ENCODE measurements around the gene TGFBI. TPM values are rescaled to one million over a fixed set of nuclear protein-coding genes. Genes with fewer than 3 reads are reported as not detected.
"Not testable (repeated sequence)": the region's sequence is repeated elsewhere in the genome, so short reads cannot be mapped to it uniquely, and the experiment has no call there.

Gene TGFBI
- total RNA-seq, 2 donors from 2014 or later, result not detected

GRCh38 chr5:136034984-136035383 lies 6.2 kb downstream of the TGFBI start:
- peaks cover 3% of the 10 kb centered on the region in 2 donors for H3K36me3 Mint-ChIP-seq (ENCODE audit: insufficient read depth in 2 of 2)
- H3K4me1 Mint-ChIP-seq (ENCODE audit: low read depth), result peaks cover 25% of the 10 kb centered on the region
- DNase-seq (no peak), ATAC-seq (replicated peaks in 1 of 2) (no peak)
- no peaks in the 10 kb centered on the region for H3K27me3 Mint-ChIP-seq (ENCODE audit: low read depth)
- no peak overlapping the region for H3K27ac Mint-ChIP-seq
- H3K9me3 Mint-ChIP-seq, result no peaks in the 10 kb centered on the region
- no peak overlapping the region for H3K4me3 Mint-ChIP-seq

GRCh38 chr5:136035837-136036236 lies 7.0 kb downstream of the TGFBI start:
- ATAC-seq (replicated peaks in 1 of 2) (no peak), DNase-seq (no peak)
- Mint-ChIP-seq H3K9me3 (no peaks in the 10 kb centered on the region), H3K27ac (no peak overlapping the region), H3K4me1 (ENCODE audit: low read depth) (peaks cover 25% of the 10 kb centered on the region), H3K36me3 (ENCODE audit: insufficient read depth in 2 of 2) (peaks cover 3% of the 10 kb centered on the region in 2 donors), H3K4me3 (no peak overlapping the region), H3K27me3 (ENCODE audit: low read depth) (peaks cover 2% of the 10 kb centered on the region)

- DNase-seq (no peak), ATAC-seq (replicated peaks in 1 of 2) (no peak)
- Mint-ChIP-seq H3K9me3 (no peaks in the 10 kb centered on the region), H3K27ac (peak overlapping the region; percentile 6), H3K4me1 (ENCODE audit: low read depth) (peaks cover 25% of the 10 kb centered on the region), H3K36me3 (ENCODE audit: insufficient read depth in 2 of 2) (peaks cover 3% of the 10 kb centered on the region in 2 donors), H3K27me3 (ENCODE audit: low read depth) (peaks cover 5% of the 10 kb centered on the region), H3K4me3 (peak overlapping the region; percentile 30 to 46)
Observed at GRCh38 chr5:136036293-136036911, 7.6 kb downstream of the TGFBI start.

GRCh38 chr5:136037001-136037705 lies 8.4 kb downstream of the TGFBI start:
- Mint-ChIP-seq H3K4me3 (peak overlapping the region; percentile 46 to 64), H3K36me3 (ENCODE audit: insufficient read depth in 2 of 2) (peaks cover 3% of the 10 kb centered on the region in 2 donors), H3K4me1 (ENCODE audit: low read depth) (peaks cover 30% of the 10 kb centered on the region), H3K27me3 (ENCODE audit: low read depth) (peaks cover 5% of the 10 kb centered on the region), H3K9me3 (no peaks in the 10 kb centered on the region), H3K27ac (peak overlapping the region; percentile 13)
- peak; percentile 97 to 99 for ATAC-seq (replicated peaks in 1 of 2)
- DNase-seq, result peak; percentile 60 to 70

- Mint-ChIP-seq H3K36me3 (ENCODE audit: insufficient read depth in 2 of 2) (peaks cover 3% of the 10 kb centered on the region in 2 donors), H3K4me3 (no peak overlapping the region), H3K27me3 (ENCODE audit: low read depth) (peaks cover 5% of the 10 kb centered on the region), H3K4me1 (ENCODE audit: low read depth) (peaks cover 38% of the 10 kb centered on the region), H3K27ac (no peak overlapping the region), H3K9me3 (no peaks in the 10 kb centered on the region)
- ATAC-seq (replicated peaks in 1 of 2) (no peak), DNase-seq (no peak)
Observed at GRCh38 chr5:136038635-136039034, 9.8 kb downstream of the TGFBI start.

- peaks cover 5% of the 10 kb centered on the region for H3K27me3 Mint-ChIP-seq (ENCODE audit: low read depth)
- ATAC-seq (replicated peaks in 1 of 2) (no peak), DNase-seq (no peak)
- H3K9me3 Mint-ChIP-seq, result no peaks in the 10 kb centered on the region
- no peak overlapping the region for H3K4me3 Mint-ChIP-seq
- peaks cover 38% of the 10 kb centered on the region for H3K4me1 Mint-ChIP-seq (ENCODE audit: low read depth)
- no peak overlapping the region for H3K27ac Mint-ChIP-seq
- peaks cover 3% of the 10 kb centered on the region in 2 donors for H3K36me3 Mint-ChIP-seq (ENCODE audit: insufficient read depth in 2 of 2)
Observed at GRCh38 chr5:136039202-136039601, 10.4 kb downstream of the TGFBI start.

- peaks cover 3% of the 10 kb centered on the region in 2 donors for H3K36me3 Mint-ChIP-seq (ENCODE audit: insufficient read depth in 2 of 2)
- H3K4me1 Mint-ChIP-seq (ENCODE audit: low read depth), result peaks cover 36% of the 10 kb centered on the region
- peaks cover 5% of the 10 kb centered on the region for H3K27me3 Mint-ChIP-seq (ENCODE audit: low read depth)
- no peak overlapping the region for H3K4me3 Mint-ChIP-seq
- H3K27ac Mint-ChIP-seq, result no peak overlapping the region
- DNase-seq, result no peak
- no peak for ATAC-seq (replicated peaks in 1 of 2)
- no peaks in the 10 kb centered on the region for H3K9me3 Mint-ChIP-seq
Observed at GRCh38 chr5:136040746-136041415, 12.1 kb downstream of the TGFBI start.

GRCh38 chr5:136042156-136042555 lies 13.4 kb downstream of the TGFBI start:
- no peak overlapping the region for H3K27ac Mint-ChIP-seq
- H3K9me3 Mint-ChIP-seq, result no peaks in the 10 kb centered on the region
- H3K4me1 Mint-ChIP-seq (ENCODE audit: low read depth), result peaks cover 23% of the 10 kb centered on the region
- no peak for DNase-seq
- H3K4me3 Mint-ChIP-seq, result no peak overlapping the region
- no peak for ATAC-seq (replicated peaks in 1 of 2)
- peaks cover 5% of the 10 kb centered on the region for H3K27me3 Mint-ChIP-seq (ENCODE audit: low read depth)
- peaks cover 3% of the 10 kb centered on the region in 2 donors for H3K36me3 Mint-ChIP-seq (ENCODE audit: insufficient read depth in 2 of 2)

GRCh38 chr5:136042665-136043121 lies 13.9 kb downstream of the TGFBI start:
- ATAC-seq (replicated peaks in 1 of 2) (peak; percentile 44 to 65), DNase-seq (no peak)
- Mint-ChIP-seq H3K27me3 (ENCODE audit: low read depth) (peaks cover 5% of the 10 kb centered on the region), H3K36me3 (ENCODE audit: insufficient read depth in 2 of 2) (peaks cover under 1% of the 10 kb centered on the region in 2 donors), H3K27ac (no peak overlapping the region), H3K4me1 (ENCODE audit: low read depth) (peaks cover 18% of the 10 kb centered on the region), H3K4me3 (no peak overlapping the region), H3K9me3 (no peaks in the 10 kb centered on the region)

GRCh38 chr5:136043551-136043950 lies 14.8 kb downstream of the TGFBI start:
- Mint-ChIP-seq H3K4me3 (no peak overlapping the region), H3K4me1 (ENCODE audit: low read depth) (peaks cover 14% of the 10 kb centered on the region), H3K36me3 (ENCODE audit: insufficient read depth in 2 of 2) (no peaks in the 10 kb centered on the region), H3K27ac (no peak overlapping the region), H3K27me3 (ENCODE audit: low read depth) (peaks cover 5% of the 10 kb centered on the region), H3K9me3 (no peaks in the 10 kb centered on the region)
- ATAC-seq (replicated peaks in 1 of 2), result no peak
- DNase-seq, result no peak

- Mint-ChIP-seq H3K36me3 (ENCODE audit: insufficient read depth in 2 of 2) (no peaks in the 10 kb centered on the region), H3K4me1 (ENCODE audit: low read depth) (peaks cover 14% of the 10 kb centered on the region), H3K27ac (no peak overlapping the region), H3K9me3 (no peaks in the 10 kb centered on the region), H3K4me3 (no peak overlapping the region), H3K27me3 (ENCODE audit: low read depth) (peaks cover 5% of the 10 kb centered on the region)
- no peak for ATAC-seq (replicated peaks in 1 of 2)
- DNase-seq, result no peak
Observed at GRCh38 chr5:136043968-136044610, 15.3 kb downstream of the TGFBI start.

GRCh38 chr5:136045026-136045425 lies 16.2 kb downstream of the TGFBI start:
- H3K27me3 Mint-ChIP-seq (ENCODE audit: low read depth); H3K9me3 Mint-ChIP-seq; H3K36me3 Mint-ChIP-seq (ENCODE audit: insufficient read depth in 2 of 2); DNase-seq; H3K4me3 Mint-ChIP-seq; ATAC-seq (replicated peaks in 1 of 2); H3K27ac Mint-ChIP-seq: not testable (repeated sequence)
- peaks cover 14% of the 10 kb centered on the region for H3K4me1 Mint-ChIP-seq (ENCODE audit: low read depth)

- no peak overlapping the region for H3K27ac Mint-ChIP-seq
- ATAC-seq (replicated peaks in 1 of 2) (no peak), DNase-seq (no peak)
- H3K36me3 Mint-ChIP-seq (ENCODE audit: insufficient read depth in 2 of 2), result no peaks in the 10 kb centered on the region
- peaks cover 14% of the 10 kb centered on the region for H3K4me1 Mint-ChIP-seq (ENCODE audit: low read depth)
- H3K27me3 Mint-ChIP-seq (ENCODE audit: low read depth), result no peaks in the 10 kb centered on the region
- H3K9me3 Mint-ChIP-seq, result no peaks in the 10 kb centered on the region
- no peak overlapping the region for H3K4me3 Mint-ChIP-seq
Observed at GRCh38 chr5:136046246-136046645, 17.5 kb downstream of the TGFBI start.
